ENCODE results near the gene TNIK.

The TNIK gene

DNA sequence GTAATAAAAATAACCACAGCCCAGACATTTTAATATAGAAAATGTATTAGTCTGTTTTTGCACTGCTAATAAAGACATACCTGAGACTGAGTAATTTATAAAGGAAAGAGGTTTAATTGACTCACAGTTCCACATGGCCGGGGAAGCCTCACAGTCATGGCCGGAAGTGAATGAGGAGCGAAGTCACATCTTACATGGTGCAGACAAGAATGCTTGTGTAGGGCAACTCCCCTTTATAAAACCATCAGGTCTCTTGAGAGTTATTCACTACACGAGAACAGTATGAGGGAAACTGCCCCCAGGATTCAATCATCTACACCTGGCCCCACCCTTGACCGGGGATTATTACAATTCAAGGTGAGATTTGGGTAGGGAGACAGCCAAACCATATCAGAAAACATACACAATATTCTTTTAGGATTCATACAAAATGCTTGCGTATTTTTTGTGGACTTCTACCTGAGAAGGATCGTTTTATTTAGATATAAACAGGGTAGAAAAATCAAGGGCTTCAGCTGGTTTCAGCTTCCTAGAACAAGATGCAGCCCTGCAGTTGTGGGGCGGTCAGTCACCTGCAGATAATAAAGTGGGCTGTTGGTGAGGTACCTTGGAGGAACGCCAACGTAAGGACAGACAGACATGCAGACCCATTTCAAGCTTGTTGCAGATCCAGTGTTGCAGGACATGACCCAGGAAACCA, 101.9 kb downstream of the TNIK start:
- no peak for DNase-seq (ENCODE audit: low spot score)

DNA sequence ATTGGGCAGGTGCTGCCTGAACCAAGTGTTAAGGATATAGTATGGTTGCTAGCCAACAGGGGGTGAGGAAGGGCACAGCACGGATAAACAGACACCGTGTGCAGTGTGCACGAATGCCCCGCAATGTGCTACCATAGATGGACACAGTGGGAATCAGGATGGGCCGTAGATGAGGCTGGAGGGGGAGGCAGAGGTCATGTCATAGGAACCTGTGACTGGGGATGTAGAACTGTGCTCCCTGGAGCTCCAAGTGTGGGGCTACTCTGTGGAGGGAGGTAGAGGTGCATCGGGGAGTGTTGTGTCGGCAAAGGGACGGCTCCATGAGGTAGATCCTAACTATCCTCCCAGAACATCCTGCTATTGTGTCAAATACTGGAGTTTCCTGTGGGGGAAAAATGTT, 102.5 kb downstream of the TNIK start:
- DNase-seq (ENCODE audit: low spot score) = no peak

DNA sequence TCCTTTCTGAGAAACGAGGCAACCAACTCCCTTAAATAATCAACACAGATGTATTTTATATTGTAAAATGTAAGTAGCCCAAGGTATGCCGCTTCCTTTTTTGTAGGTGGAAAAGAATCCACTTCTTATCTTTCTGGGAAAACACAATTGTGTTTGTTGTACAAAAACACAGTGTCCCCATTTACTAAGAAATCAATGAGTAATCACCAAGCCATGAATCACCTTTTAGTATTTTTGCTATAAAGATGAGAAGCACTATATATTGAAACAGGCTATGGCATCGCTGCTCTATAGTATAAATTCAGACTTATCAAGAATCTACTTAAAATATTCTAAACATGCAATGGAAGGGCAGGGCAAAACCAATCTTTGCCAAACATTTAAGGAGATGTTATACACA, 104.0 kb downstream of the TNIK start:
- DNase-seq (ENCODE audit: low spot score) = no peak

DNA sequence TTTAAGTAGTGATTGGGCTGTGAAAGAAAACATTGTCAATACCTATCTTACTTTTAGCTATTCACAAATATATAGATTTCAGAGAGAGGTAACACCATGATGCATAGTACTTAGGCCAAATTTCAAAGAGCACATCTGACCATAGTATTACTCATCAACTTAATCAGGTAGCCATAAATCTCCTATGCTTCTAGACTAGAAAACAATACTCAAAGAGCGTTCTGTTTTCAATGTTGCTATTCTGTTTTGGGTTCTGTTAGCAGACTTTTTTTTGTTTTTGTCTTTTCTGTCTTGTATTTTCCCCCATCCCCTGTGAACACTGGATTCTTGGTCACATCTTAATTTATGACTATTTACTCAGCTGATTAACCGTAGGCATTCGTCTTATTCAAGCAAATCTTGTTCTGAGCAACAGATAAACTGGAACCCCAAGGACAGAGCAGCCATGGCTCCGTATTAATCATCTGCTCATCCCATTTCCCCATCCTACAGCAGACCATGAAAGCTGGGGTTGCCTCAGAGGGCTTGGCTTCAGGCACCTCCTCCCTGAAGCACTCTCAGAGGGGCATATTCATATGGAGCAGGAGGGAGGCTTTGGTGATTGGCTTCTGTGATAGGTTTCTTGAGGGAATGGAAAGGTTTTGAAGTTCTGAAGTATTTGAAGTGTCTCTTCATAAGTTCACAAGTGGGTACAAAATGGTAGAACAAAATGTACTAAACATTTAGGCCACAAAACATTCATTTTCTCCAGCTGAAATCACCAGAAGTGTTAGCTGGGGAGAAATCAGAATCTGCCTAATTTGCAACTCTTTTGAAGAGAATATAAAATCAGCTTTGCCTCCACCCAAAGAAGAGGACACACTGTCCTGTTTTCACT, 105.3 kb downstream of the TNIK start:
- DNase-seq (ENCODE audit: low spot score) = no peak

DNA sequence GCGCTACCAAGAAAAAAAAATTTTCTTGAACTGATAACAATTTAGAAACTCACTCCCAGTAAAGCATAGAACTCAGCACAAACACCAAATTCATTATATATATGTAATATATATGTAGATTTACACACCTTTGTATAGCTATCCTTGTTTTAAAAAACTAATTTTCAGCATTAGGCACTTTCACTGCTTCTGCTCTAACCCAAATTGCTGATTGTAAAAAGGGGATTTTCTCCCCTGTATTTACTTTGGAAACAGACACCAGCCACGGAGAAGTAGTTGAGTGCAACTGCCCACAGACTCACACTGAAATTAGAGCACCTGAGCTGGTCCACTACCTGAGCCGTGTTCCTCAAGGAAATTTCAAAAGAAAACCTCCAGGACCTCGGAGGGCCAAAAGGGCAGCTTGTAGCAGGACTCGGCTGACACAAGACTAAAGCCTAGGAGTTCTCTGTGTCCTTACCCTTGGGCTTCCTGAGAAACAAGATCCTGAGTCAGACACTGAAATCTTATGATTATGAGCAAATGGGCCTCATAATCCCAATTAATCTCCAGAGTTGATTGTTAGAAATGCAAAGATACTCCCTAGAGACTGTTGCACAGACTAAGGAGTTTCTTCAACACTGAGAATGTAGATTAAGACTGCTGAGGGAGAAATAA, 106.0 kb downstream of the TNIK start:
- DNase-seq (ENCODE audit: low spot score) = no peak

DNA sequence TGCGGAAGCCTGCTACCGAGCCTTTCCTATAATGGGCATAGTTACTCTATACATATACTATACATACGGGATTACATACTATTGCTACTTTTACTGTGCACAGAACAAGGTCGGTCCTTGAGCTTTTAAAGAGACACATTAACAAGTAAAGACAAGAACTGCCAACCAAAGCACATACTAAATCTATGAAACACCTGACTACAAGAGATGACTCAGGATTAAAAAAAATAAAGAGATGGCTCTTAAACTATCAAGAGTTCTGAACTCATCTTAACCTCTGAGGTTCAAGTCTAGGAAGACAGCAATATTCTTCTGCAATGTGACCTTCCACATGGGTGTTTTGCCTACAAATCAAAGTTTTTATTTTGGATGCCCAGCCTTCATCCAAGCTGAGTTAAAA, 106.8 kb downstream of the TNIK start:
- DNase-seq (ENCODE audit: low spot score) = no peak

DNA sequence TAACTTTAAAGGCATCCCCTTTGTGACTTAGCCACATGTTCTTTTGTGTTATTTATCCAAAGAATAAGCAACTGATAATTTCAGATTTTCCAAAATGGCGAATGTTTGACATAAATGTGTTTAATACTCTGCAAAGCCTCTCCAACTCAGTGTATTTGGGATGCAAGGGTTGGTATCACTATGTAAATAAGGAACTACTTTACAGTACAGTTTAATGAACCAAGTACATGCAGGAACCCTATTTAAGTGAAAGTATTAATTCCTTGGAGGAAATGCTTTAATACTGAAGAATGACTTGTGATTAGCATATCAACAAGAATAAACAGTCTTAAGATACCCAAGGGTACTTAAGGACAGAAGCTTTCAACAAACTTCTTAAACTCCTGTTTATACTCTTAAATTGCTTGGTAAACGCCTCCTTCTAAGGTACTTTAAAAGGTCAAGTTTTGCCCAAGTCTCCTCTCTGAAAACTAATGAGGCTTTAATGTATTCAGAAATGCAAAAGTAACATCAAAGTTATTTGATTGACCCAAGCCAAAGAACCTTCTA, 107.7 kb downstream of the TNIK start:
- DNase-seq (ENCODE audit: low spot score) = no peak

DNA sequence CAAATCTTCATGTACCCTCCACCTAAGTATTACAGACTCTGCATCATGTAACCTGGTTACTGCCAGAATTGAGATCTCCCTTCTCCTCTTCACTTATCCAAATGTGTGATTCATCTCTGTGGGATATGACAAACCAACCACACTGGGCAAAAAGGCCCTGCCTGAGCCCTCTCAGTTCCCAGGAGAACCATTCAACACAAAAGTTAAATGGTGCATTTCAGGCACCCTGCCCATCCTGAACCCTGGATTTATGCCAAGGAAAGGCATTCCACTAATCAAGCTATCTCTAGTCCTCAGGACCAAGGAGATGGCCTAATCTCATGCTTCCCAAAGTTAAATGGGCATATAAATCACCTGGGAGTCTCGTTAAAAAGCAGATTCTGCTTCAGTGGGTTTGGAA, 108.5 kb downstream of the TNIK start:
- DNase-seq (ENCODE audit: low spot score) = no peak

DNA sequence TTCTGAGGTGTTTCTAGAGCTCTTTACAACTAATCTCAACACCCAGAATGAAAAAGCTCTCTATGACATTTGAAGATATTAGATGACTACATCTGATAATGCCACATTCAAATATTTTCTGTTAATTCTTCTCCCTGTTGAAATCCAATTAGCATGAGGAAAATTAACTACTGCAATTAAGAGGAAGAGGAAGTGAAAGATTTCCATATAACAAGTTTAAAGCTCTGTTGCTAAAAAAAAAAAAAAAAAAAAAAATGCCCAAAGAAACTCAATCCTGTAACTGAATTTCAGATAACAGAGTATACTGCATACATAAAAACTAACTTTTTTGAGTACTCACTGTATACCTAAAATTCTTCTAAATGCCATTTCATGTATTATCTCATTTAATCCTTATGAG, 109.8 kb downstream of the TNIK start:
- DNase-seq (ENCODE audit: low spot score) = no peak

DNA sequence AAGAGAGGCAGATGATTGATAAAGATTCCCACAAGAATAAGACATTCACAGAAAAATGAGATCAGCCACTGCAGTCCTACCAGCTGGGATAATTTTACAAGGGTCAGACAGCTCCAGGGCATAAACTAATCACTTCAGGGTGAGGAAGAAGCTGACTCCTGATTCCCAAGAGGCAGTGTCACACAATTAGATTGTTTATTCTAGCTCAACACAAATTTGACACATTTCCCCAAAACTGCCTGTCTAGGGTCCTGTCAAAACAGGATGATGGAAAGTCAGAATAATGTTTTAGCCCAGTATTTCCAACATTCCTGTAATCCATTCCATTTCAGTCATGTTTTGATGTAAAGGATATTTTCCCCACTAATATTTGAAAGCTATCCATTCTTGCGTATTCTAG, 110.8 kb downstream of the TNIK start:
- DNase-seq (ENCODE audit: low spot score) = no peak

DNA sequence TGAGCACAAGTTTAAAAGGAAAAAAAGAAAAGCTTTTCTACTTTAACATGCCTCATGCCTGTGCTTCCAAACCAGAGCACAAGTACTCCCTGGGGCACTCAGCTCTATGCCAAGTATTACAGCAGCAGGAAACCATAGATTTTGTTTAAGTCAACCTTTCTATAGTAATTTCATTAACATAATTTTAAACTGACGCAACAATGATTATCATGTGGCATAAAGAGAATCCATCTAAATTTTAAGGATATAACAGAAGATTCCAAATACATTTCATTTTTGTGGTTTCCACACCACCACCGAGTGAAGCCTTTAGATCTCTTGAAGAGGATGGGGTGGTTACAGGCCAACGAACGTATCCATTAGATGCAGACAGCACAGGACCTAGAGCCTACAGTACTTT, 112.1 kb downstream of the TNIK start:
- DNase-seq (ENCODE audit: low spot score) = no peak

DNA sequence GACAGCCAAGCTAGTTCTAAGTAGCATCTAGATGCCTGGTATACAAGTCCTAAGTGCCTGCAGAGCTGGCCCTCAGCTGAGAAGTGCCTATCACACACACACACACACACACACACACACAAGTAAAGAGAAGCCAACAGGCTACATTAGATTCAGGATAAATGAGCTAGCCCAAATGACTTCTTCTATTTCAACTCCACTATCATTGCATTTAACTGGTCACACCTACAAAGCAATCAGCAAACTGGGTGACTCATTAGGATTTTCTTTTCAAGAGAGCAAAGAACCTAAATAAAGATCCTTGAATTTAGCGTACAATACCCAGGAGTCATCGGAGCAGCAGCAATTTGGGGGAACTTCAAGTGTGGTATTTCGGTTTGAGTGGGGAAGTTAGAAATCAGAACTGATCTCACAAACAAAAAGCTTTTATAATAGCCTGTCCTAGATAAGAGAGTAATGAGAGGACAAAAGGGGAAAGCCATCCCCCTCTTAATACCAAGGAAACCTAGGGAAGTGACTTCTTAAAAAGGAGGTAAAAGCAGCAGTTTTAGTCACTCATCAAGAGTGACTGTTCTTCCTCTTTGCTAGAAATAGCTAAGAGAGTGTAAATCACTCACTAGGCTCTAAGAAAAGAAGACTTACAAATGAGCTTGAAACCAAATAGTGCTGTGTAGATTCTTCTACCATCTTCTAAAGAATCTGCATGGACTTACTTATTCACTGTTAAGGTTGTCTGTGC, 112.7 kb downstream of the TNIK start:
- DNase-seq (ENCODE audit: low spot score) = no peak

DNA sequence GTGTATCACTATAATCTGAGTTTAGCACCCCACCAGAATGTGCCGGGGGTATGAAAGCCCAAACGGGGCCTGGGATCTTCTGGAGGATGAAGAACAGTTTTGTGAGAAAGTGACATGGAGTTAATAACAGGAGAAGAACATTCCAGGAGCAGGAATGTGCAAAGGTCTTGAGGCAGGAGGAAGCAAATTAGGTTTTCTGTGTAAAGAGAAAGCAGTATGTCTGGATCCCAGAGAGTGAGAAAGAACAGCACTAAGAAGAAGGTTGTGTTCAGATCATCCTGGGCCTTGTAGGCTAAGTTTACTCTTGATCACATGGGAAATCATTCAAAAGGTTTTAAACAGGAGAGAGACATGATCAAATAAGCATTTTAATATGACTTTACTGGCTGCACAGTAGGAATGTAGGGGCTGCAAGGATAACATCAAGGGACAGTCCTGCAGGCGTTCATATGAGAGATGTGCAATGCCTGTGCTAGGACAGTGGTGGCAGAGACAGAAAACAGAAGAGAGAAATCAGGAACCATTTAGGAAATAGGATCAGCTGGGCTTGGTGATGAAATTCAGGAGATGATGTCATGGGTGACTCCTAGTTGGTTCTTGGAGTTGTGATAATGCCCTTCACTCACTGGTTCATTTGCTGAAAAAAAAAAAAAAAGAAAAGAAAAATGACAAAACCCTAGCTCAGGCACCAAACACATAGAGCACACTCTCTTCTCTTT, 113.5 kb downstream of the TNIK start:
- DNase-seq (ENCODE audit: low spot score) = no peak

DNA sequence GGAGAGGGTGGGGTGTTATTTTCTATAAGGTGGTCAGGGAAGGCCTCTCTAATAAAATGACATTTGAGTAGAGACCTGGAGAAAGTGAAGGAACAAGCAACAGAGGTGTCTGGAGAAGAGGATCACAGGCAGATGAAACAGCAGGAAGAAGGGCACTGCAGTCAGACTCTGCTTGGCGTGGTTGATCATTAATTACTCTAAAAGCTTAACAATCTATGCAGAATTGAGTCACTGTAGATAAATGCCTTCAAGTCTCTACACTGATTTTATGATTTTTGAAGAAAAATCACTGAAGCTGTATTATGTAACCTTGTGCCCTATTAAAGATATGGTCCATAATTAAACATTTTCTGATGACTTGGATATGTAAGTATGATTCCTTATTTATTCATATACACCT, 114.2 kb downstream of the TNIK start:
- DNase-seq (ENCODE audit: low spot score) = no peak

DNA sequence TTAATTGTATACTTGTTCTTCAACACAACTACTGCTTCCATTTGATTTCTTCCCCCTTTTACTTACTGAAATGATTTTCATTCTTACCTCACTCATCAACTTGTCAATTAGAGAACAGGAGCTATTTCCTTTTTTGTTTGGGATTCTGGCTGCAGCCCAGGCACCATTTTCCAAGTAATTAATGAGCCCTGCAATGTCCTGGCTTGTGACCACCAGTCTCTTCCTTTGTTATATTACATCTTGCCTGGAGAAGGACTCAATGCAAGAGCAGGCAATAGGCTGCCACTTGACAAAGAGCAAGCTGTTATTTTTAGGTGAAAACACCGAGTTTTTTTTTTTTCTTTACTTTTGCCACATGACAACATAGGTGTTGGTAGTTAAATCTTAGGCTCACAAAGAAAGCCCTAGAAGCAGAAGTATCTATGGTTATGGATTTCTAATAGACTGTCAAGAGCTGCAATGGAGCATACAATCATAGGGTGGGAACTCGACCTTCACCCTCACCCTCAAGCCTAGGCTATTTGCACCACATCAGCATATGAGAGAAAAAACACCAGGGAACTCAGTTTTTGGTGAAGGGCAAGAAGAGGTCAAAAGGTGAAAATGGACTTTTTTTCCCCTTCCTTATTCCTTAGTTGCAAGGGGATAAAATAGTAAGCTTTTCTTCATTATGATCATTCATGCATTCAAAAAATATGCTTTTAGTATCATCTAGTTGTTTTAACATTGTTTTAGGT, 114.9 kb downstream of the TNIK start:
- no peak for DNase-seq (ENCODE audit: low spot score)

DNA sequence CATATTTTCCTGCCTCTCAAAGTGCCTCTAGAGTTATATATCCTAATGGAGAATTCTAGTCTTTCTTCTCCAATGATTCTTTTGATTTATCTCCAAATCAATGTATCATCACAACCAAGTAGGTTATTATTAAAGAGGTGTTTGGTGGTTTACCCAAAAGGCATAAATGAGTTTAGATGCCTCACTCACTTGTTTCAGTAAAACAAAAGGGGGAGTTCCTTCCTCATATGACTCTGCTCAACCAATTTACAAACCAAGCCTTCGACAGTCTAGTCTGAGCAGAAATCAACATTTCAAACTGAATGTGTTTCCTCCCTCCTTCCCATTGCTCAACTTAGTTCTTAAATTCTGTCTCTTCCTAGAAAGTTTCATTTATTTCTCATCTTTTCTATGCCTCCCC, 116.5 kb downstream of the TNIK start:
- no peak for DNase-seq (ENCODE audit: low spot score)

DNA sequence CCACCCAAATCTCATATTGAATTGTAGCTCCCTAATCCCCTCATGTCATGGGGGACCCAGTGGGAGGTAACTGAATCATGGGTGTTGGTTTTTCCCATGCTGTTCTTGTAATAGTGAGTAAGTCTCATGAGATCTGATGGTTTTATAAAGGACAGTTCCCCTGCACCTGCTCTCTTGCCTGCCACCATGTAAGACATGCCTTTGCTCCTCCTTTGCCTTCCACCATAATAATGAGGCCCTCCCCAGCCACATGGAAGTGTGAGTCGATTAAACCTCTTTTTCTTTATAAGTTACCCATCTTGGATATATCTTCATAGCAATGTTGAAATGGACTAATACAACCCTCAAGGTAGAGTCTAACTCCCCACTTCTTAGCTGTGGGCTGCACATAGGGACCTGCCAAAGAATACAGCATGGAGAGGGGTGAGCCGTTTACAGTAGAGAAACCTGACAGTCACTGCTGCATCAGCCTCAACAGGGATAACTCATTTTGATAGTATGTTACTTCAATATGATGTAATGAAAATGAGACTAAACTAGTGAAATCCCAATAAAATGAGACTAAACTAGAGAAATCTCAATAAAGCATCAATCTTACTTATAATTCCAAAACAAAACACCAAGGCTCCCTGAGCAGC, 117.3 kb downstream of the TNIK start:
- DNase-seq (ENCODE audit: low spot score) = no peak

DNA sequence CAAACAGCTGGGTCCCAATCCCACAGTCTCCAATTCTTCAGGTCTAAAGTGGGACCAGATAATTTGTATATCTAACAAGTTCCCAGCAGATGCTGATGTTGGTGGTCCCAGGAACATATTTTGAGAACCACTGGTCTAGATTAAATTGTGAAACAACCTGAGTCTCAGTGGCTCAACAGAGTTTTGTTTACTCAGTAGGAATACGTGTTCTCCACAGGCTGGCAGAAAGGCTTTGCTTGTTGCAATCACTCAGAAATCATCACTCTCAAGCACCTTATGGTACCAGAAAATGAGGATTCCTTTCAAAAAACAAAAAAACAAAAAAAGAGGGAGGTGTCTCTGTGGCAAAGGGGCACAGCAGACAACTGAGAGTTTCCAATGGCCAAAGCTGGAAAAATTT, 118.0 kb downstream of the TNIK start:
- no peak for DNase-seq (ENCODE audit: low spot score)

DNA sequence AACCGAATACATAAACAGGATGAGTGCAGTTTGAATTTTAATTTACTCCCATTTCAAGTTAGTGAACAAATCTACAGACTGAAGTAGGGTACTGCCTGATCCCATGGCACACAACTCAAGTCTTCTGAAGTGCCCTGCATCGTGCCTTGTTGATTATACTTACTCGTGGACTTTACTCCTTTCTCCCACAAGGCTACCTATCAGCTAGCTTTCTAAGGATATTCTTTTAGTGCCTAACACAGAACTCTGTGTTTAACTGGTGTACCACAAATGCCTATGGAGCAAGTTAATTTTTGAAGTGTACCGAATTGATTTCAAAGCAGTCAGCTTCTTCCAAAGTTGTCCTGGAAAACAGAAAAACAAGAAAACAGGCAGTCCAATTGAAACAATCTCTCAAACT, 119.8 kb downstream of the TNIK start:
- DNase-seq (ENCODE audit: low spot score) = no peak

DNA sequence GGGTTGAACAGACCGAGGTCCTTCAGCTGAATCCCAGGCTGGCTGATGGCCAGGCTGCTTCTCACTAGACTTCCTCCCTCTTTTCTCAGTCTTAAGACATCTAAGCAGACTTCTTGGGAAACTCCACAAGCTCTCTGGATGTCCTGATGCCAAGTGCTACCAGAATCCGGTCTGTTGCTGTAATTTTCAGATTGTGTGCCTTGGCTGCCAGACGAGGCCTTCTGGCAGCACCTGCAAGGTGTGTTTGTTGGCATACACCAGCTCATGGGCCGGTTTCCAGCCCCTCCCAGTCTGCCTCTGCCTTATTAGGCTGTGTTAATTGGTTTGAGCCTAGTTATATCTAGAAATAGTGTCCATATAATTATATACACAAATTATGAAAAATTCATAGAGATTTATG, 120.6 kb downstream of the TNIK start:
- DNase-seq (ENCODE audit: low spot score) = no peak
